Vagina (tissue), 2 donors: ENCODE results near the gene GPR137. TPM values are rescaled to one million over a fixed set of nuclear protein-coding genes. Genes with fewer than 3 reads are reported as not detected.
A peak's percentile ranks its signal among the peaks of the same experiment; 100 is the strongest.

Experiments used
- DNase-seq, 2 donors: peaks; one replicate each; pipeline ENCODE4 v3.0.0-alpha.2; 2017; ENCODE audit errors: extremely low spot score in 2 of 2
- H3K27ac ChIP-seq: fragments of 200-600 bp; sonication (generic); one replicate; pipeline ENCODE4 v1.5.1; 2019
- H3K27me3 ChIP-seq: fragments of 200-600 bp; sonication (generic); one replicate; pipeline ENCODE4 v1.5.1; 2019
- H3K36me3 ChIP-seq, 2 donors: fragments of 200-600 bp; sonication (generic); one replicate each; pipeline ENCODE4 v1.5.1; 2017 to 2019
- H3K4me1 ChIP-seq: fragments of 200-600 bp; sonication (generic); one replicate; pipeline ENCODE4 v1.5.1; 2019
- H3K4me3 ChIP-seq, 2 donors: fragments of 200-600 bp; sonication (generic); 1 replicate in 1 of 2; 2 replicates in 1 of 2; pipeline ENCODE4 v1.5.1; 2016 to 2019
- H3K9me3 ChIP-seq: fragments of 200-600 bp; sonication (generic); one replicate; pipeline ENCODE4 v1.5.1; 2019
- POLR2A ChIP-seq, 2 donors: fragments of 450-650 bp; IDR thresholded peaks; one replicate each; pipeline ENCODE4 v1.6.1; 2017; ENCODE audit warnings: antibody characterized with exemption in 2 of 2, mild to moderate bottlenecking in 2 of 2, moderate library complexity in 2 of 2
- POLR2AphosphoS5 ChIP-seq, 2 donors: sonication (generic); formaldehyde crosslinking; IDR thresholded peaks; one replicate each; pipeline ENCODE4 v1.9.0; 2017; ENCODE audit warnings: antibody characterized with exemption in 2 of 2, mild to moderate bottlenecking in 2 of 2, low read depth in 1 of 2; ENCODE audit not compliant: insufficient read depth in 1 of 2
- intact Hi-C: fragments of 100-400 bp; cut with DNase I; formaldehyde crosslinking; loops from one replicate; pipeline ENCODE4 v1.15.1; 2023
- total RNA-seq: library from RNA; depleted of rRNA; stranded (reverse); fragments of >200 nt; gene quantifications from one replicate; pipeline ENCODE4 v1.2.3, GENCODE V29; 2016
- TF ChIP-seq, protein P1 (sequence below), 3 experiments: fragments of 450-650 bp in 2 of 3; fragments of 200-600 bp in 1 of 3; sonication (generic) in 1 of 3; IDR thresholded peaks; one replicate each; pipeline ENCODE4 v1.5.1; 2017 to 2019; ENCODE audit warnings: antibody characterized with exemption in 3 of 3, mild to moderate bottlenecking in 2 of 3, moderate library complexity in 2 of 3

GPR137 gene
- total RNA-seq, 1 donor from 2014 or later: 20.6 TPM

DNA sequence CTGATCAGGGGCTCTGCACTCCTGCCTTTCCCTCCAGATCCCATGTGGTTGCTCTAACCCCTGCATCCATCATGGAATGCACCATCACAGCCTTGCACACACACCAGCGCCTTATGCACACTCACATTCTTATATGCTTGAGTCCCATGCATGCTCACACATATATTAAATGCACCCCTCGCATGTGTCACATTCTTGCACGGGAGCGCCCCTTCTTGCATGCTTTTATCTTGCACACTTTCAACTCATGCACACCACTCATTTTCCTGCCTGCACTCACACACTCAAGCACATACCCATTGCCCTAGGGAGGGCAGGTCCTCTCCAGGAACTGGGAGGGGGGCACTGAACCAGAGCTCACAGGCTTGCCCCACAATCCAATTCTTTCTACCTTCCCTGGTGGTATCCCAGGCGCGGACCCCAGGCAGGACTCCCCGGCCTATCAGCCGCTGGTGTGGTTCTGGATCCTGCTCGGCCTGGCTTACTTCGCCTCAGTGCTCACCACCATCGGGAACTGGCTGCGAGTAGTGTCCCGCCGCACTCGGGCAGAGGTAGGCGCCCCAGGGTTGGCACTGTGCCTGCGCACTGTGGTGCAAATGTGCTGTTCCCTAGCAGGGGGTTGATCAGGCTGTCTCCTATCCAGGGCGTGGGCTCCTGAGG, 12.2 kb downstream of the GPR137 start:
- DNase-seq: no peak
- no peaks in the 10 kb centered on the region for H3K27me3 ChIP-seq
- intact Hi-C loops: loop anchor here (5.0 kb wide), 1 partner anchor 91 kb away; the partner anchor contains the start of gene FERMT3

DNA sequence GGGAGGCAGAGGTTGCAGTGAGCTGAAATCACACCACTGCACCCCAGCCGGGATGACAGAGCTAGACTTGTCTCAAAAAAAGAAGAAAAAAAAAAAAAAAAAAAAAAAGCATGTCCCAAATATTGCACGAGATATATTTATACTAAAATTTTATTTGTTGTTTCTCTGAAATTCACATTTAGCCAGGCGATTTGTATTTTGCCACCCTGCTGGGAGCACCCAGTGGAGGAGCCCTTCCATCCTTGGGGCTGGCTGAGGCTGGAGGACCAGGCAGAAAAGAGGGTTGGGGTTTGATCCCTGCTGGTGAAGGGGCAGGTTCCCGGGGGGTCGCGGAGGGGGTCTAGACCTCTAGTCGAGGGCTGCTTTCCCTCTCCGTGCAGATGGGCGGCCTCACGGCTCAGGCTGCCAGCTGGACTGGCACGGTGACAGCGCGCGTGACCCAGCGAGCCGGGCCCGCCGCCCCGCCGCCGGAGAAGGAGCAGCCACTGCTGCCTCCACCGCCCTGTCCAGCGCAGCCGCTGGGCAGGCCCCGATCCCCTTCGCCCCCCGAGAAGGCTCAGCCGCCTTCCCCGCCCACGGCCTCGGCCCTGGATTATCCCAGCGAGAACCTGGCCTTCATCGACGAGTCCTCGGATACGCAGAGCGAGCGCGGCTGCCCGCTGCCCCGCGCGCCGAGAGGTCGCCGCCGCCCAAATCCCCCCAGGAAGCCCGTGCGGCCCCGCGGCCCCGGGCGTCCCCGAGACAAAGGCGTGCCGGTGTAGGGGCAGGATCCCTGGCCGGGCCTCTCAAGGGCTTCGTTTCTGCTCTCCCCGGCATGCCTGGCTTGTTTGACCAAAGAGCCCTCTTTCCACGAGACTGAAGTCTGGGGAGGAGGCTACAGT, 13.6 kb downstream of the GPR137 start:
- TF ChIP-seq POLR2AphosphoS5 (IDR thresholded peaks at IDR 0.05; ENCODE audit: insufficient read depth in 1 of 2, low read depth in 1 of 2) (no peak), POLR2A (IDR thresholded peaks at IDR 0.05) (peak in 1 of 2 donors; percentile 10)
- Histone ChIP-seq H3K4me1 (peaks cover 32% of the 10 kb centered on the region), H3K4me3 (peak overlapping the region; percentile 24 to 42), H3K27me3 (no peaks in the 10 kb centered on the region), H3K36me3 (no peaks in the 10 kb centered on the region), H3K9me3 (no peaks in the 10 kb centered on the region), H3K27ac (peak overlapping the region; percentile 83)
- intact Hi-C loops: loop anchor here (5.0 kb wide), 1 partner anchor 92 kb away; the partner anchor contains the start of gene FERMT3
- DNase-seq: no peak

More for the DNA sequence above, 12.2 kb downstream of the GPR137 start:
- H3K9me3 ChIP-seq: no peaks in the 10 kb centered on the region
- TF ChIP-seq POLR2A (IDR thresholded peaks at IDR 0.05): no peak
- TF ChIP-seq POLR2AphosphoS5 (IDR thresholded peaks at IDR 0.05; ENCODE audit: insufficient read depth in 1 of 2, low read depth in 1 of 2): no peak
- TF ChIP-seq, protein P1, sequence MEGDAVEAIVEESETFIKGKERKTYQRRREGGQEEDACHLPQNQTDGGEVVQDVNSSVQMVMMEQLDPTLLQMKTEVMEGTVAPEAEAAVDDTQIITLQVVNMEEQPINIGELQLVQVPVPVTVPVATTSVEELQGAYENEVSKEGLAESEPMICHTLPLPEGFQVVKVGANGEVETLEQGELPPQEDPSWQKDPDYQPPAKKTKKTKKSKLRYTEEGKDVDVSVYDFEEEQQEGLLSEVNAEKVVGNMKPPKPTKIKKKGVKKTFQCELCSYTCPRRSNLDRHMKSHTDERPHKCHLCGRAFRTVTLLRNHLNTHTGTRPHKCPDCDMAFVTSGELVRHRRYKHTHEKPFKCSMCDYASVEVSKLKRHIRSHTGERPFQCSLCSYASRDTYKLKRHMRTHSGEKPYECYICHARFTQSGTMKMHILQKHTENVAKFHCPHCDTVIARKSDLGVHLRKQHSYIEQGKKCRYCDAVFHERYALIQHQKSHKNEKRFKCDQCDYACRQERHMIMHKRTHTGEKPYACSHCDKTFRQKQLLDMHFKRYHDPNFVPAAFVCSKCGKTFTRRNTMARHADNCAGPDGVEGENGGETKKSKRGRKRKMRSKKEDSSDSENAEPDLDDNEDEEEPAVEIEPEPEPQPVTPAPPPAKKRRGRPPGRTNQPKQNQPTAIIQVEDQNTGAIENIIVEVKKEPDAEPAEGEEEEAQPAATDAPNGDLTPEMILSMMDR (IDR thresholded peaks at IDR 0.05): no peak
- H3K36me3 ChIP-seq: no peaks in the 10 kb centered on the region
- no peak overlapping the region for H3K4me3 ChIP-seq
- H3K27ac ChIP-seq: no peak overlapping the region
- H3K4me1 ChIP-seq: peaks cover 25% of the 10 kb centered on the region

DNA sequence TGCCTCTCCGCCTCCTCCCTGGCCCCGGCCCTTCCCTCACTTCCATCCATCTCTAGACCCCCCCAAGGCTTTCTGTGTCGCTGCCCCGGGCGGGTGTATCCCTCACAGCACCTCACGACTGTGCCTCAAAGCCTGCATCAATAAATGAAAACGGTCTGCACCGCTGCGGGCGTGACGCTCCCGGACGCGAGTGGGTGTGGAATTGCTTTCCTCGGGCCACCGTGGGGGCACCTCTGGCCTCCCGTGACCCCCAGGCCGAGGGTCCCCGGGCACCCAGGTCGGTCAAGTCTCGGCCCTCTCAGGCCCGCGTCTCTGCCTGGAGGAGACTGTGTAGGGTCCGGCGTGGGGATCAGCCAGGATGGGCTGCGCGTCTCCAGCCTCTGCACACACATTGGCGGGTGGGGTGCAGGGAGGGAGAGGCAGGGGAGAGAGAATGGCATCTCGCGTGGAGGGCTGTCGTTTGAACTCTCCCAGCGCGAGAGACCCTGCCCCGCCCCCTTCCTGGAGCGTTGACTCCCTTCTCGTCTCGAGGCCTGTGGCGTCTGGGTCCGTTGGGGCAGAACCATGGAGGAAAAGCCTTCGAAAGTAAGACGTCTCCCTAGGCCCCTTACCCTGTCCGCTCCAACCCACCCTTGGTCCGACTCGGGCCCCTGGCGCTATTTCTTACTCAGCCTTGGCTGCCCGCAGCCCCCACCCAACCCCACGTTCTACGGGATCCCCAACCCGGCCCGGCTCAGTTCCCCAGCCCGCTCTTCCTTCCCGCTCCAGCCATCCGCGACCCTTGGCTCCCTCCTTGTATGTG, 14.4 kb downstream of the GPR137 start, which contains the start of gene CATSPERZ:
TSS of gene CATSPERZ (plus strand) at position 512 of the 802 bp plus-strand sequence. CDS start at position 565, 53 bp downstream.
- H3K4me3 ChIP-seq: peak within 1 kb of the TSS; percentile 24 to 42
- TF ChIP-seq POLR2AphosphoS5 (IDR thresholded peaks at IDR 0.05; ENCODE audit: insufficient read depth in 1 of 2, low read depth in 1 of 2): no peak
- TF ChIP-seq POLR2A (IDR thresholded peaks at IDR 0.05): no peak
- TF ChIP-seq, protein P1 (IDR thresholded peaks at IDR 0.05): no peak
- no peaks in the 10 kb centered on the region for H3K36me3 ChIP-seq
- peak within 1 kb of the TSS; percentile 83 for H3K27ac ChIP-seq
- DNase-seq: no peak
- peaks cover 36% of the 10 kb centered on the region for H3K4me1 ChIP-seq
- H3K9me3 ChIP-seq: no peaks in the 10 kb centered on the region
- intact Hi-C loops: loop anchor here (5.0 kb wide), 1 partner anchor 93 kb away; the partner anchor contains the start of gene FERMT3
- no peaks in the 10 kb centered on the region for H3K27me3 ChIP-seq

DNA sequence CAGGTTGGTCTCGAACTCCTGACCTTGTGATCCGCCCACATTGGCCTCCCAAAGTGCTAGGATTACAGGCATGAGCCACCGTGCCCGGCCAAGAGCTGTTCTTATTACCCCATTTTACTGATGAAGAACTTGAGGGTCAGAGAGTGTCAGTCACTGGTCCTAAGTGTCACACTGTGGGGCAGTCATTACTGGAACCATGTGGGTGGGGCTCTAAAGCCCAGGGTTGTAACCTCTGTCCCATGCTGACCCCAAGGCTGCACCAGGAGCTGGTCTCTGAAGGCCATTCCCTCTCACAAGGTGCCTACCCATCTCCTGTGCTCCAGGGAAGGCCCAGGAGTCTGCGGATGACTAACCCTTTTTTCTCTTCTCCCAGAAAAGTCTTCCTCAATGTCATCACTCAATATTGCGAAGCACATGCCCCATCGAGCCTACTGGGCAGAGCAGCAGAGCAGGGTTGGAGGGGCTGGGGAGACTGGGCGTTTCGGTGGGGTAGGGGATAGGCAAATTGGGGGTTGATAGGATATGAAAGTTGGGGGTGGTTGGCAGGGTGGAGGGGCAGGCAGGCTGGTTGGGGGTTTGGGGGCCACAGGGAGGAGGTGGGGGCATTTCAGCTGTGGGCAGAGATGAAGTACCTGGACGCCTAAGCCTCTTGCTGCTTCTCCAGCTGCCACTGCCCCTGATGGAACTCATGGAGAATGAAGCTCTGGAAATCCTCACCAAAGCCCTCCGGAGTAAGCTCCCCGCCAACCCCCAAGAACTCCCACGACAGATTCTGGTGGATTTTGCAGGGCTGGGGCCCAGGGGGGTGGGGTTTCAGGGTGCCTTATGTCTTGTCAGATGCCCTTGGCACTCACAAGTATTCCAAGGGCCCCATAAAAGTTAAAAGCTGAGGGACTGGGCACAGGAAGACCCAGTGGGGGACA, 17.7 kb downstream of the GPR137 start:
- intact Hi-C loops: no loop called here

More for the DNA sequence above, 17.7 kb downstream of the GPR137 start:
- DNase-seq: peak in 1 of 2 donors; percentile 87
- H3K9me3 ChIP-seq: no peaks in the 10 kb centered on the region
- peak overlapping the region; percentile 96 for H3K27ac ChIP-seq
- no peak overlapping the region for H3K4me3 ChIP-seq
- H3K36me3 ChIP-seq: no peaks in the 10 kb centered on the region
- no peaks in the 10 kb centered on the region for H3K27me3 ChIP-seq
- TF ChIP-seq POLR2AphosphoS5 (IDR thresholded peaks at IDR 0.05; ENCODE audit: insufficient read depth in 1 of 2, low read depth in 1 of 2) (no peak), POLR2A (IDR thresholded peaks at IDR 0.05) (no peak)
- TF ChIP-seq, protein P1 (IDR thresholded peaks at IDR 0.05): no peak
- peaks cover 55% of the 10 kb centered on the region for H3K4me1 ChIP-seq
